Activated naive CD8-positive, alpha-beta T cell treated with anti-CD3 and anti-CD28 coated beads for 36 hours (primary cell): Measurements from ENCODE around the gene WASHC3. TPM values are rescaled to one million over a fixed set of nuclear protein-coding genes. Genes with fewer than 3 reads are reported as not detected.
"Not testable (repeated sequence)": the region's sequence is repeated elsewhere in the genome, so short reads cannot be mapped to it uniquely, and the experiment has no call there.

Source experiments
- DNase-seq: peaks from one replicate; pipeline ENCODE4 v3.0.0; 2021
- H3K27ac Mint-ChIP-seq: one replicate; pipeline ENCODE4 v1.8.0; 2022; ENCODE audit warnings: mild to moderate bottlenecking, moderate library complexity, mixed read lengths
- H3K27me3 Mint-ChIP-seq: one replicate; pipeline ENCODE4 v1.8.0; 2022; ENCODE audit warnings: mild to moderate bottlenecking, mixed read lengths
- H3K36me3 Mint-ChIP-seq: one replicate; pipeline ENCODE4 v1.8.0; 2021; ENCODE audit warnings: mild to moderate bottlenecking, mixed read lengths
- H3K4me1 Mint-ChIP-seq: one replicate; pipeline ENCODE4 v1.8.0; 2021; ENCODE audit warnings: mixed read lengths
- H3K4me3 Mint-ChIP-seq: one replicate; pipeline ENCODE4 v1.8.0; 2022; ENCODE audit warnings: mild to moderate bottlenecking, moderate library complexity, mixed read lengths
- H3K9me3 Mint-ChIP-seq: one replicate; pipeline ENCODE4 v1.8.0; 2022; ENCODE audit warnings: mixed read lengths
- total RNA-seq, 2 experiments: library from RNA; stranded (reverse); gene quantifications; one replicate each; pipeline ENCODE4 v1.2.3, GENCODE V29; 2021

Gene WASHC3
- total RNA-seq = 10 to 100 TPM; 35.0 to 37.9 TPM

GRCh38 chr12:102061560-102062418 is at the start of gene WASHC3:
Gene WASHC3, minus strand, starts transcription at chr12:102061991. Its CDS starts 29 bp downstream, at chr12:102061962.
- peak; percentile 94 for DNase-seq
- peaks cover 20% of the 10 kb centered on the region for H3K36me3 Mint-ChIP-seq

GRCh38 chr12:102110782-102111181 is 49.0 kb upstream of the WASHC3 start:
- Mint-ChIP-seq H3K27me3 (no peaks in the 10 kb centered on the region), H3K36me3 (peaks cover 57% of the 10 kb centered on the region), H3K4me1 (peaks cover 5% of the 10 kb centered on the region), H3K9me3 (peaks cover 4% of the 10 kb centered on the region), H3K4me3 (no peak overlapping the region), H3K27ac (no peak overlapping the region)
- no peak for DNase-seq

More at GRCh38 chr12:102061560-102062418, at the start of gene WASHC3:
- Mint-ChIP-seq H3K27ac (peak within 1 kb of the TSS; percentile 98), H3K4me1 (peaks cover 27% of the 10 kb centered on the region), H3K9me3 (peaks cover 2% of the 10 kb centered on the region), H3K4me3 (peak within 1 kb of the TSS; percentile 98), H3K27me3 (no peaks in the 10 kb centered on the region)

GRCh38 chr12:102107970-102108369 is 46.2 kb upstream of the WASHC3 start:
- Mint-ChIP-seq H3K27ac (no peak overlapping the region), H3K27me3 (no peaks in the 10 kb centered on the region), H3K9me3 (peaks cover 4% of the 10 kb centered on the region), H3K36me3 (peaks cover 77% of the 10 kb centered on the region), H3K4me3 (no peak overlapping the region), H3K4me1 (peaks cover 5% of the 10 kb centered on the region)
- DNase-seq = no peak

- Mint-ChIP-seq H3K36me3 (peaks cover 81% of the 10 kb centered on the region), H3K4me3 (no peak overlapping the region), H3K4me1 (peaks cover 5% of the 10 kb centered on the region), H3K9me3 (peaks cover 4% of the 10 kb centered on the region), H3K27me3 (no peaks in the 10 kb centered on the region), H3K27ac (no peak overlapping the region)
- no peak for DNase-seq
Observed at GRCh38 chr12:102106905-102107304, 45.1 kb upstream of the WASHC3 start.

DNA sequence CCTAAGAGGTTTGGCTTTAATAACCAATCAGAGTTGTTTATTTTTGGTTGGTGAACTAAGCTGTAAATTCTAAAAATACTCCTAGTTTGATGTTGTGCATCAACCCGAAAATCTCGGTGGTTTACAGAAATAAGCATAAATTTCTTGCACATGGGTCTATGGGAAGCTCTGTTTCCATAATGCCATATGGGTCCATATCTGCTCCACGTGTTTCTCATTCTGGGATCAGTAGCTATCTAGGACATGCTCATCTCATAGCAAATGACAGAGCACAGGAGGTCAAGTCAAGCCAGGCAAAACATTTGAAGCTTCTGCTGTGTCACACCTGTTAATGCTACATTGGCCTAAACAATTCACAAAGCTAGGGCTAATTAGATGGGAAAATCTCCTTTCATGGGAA is 35.1 kb upstream of the WASHC3 start:
- Mint-ChIP-seq H3K36me3 (peaks cover 9% of the 10 kb centered on the region), H3K4me1 (peaks cover 13% of the 10 kb centered on the region), H3K27me3 (no peaks in the 10 kb centered on the region), H3K9me3 (no peaks in the 10 kb centered on the region), H3K4me3 (no peak overlapping the region), H3K27ac (no peak overlapping the region)
- DNase-seq = no peak

GRCh38 chr12:102095677-102096263 is 34.0 kb upstream of the WASHC3 start:
- no peak overlapping the region for H3K27ac Mint-ChIP-seq
- H3K4me1 Mint-ChIP-seq = peaks cover 13% of the 10 kb centered on the region
- no peaks in the 10 kb centered on the region for H3K27me3 Mint-ChIP-seq
- no peak overlapping the region for H3K4me3 Mint-ChIP-seq
- H3K36me3 Mint-ChIP-seq = peaks cover 9% of the 10 kb centered on the region
- DNase-seq = no peak
- no peaks in the 10 kb centered on the region for H3K9me3 Mint-ChIP-seq

- Mint-ChIP-seq H3K4me1 (peaks cover 13% of the 10 kb centered on the region), H3K4me3 (no peak overlapping the region), H3K36me3 (peaks cover 11% of the 10 kb centered on the region), H3K27ac (no peak overlapping the region), H3K9me3 (no peaks in the 10 kb centered on the region), H3K27me3 (no peaks in the 10 kb centered on the region)
- DNase-seq = no peak
Observed at GRCh38 chr12:102093319-102093718, 31.5 kb upstream of the WASHC3 start.

DNA sequence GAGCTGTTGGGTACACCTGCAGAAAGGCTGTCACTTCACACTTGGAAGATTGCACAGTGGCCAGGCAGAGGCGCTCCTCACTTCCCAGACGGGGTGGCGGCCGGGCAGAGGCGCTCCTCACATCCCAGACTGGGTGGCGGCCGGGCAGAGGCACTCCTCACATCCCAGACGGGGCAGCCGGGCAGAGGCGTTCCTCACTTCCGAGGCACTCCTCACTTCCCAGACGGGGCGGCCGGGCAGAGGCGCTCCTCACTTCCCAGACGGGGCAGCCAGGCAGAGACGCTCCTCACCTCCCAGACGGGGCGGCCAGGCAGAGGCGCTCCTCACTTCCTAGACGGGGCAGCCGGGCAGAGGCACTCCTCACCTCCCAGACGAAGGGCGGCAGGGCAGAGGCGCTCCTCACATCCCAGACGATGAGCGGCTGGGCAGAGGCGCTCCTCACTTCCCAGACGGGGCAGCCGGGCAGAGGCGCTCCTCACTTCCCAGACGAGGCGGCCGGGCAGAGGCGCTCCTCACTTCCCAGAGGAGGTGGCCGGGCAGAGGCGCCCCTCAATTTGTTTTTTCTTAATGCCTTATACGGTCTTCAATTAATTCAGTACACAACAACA is 27.5 kb upstream of the WASHC3 start:
- not testable (repeated sequence) for H3K4me3 Mint-ChIP-seq, H3K9me3 Mint-ChIP-seq, H3K27ac Mint-ChIP-seq, DNase-seq, H3K27me3 Mint-ChIP-seq
- Mint-ChIP-seq H3K36me3 (peaks cover 14% of the 10 kb centered on the region), H3K4me1 (peaks cover 10% of the 10 kb centered on the region)

- H3K4me3 Mint-ChIP-seq = no peak overlapping the region
- no peaks in the 10 kb centered on the region for H3K9me3 Mint-ChIP-seq
- H3K36me3 Mint-ChIP-seq = peaks cover 20% of the 10 kb centered on the region
- DNase-seq = no peak
- H3K27ac Mint-ChIP-seq = no peak overlapping the region
- no peaks in the 10 kb centered on the region for H3K4me1 Mint-ChIP-seq
- no peaks in the 10 kb centered on the region for H3K27me3 Mint-ChIP-seq
Observed at GRCh38 chr12:102080842-102081241, 19.1 kb upstream of the WASHC3 start.

DNA sequence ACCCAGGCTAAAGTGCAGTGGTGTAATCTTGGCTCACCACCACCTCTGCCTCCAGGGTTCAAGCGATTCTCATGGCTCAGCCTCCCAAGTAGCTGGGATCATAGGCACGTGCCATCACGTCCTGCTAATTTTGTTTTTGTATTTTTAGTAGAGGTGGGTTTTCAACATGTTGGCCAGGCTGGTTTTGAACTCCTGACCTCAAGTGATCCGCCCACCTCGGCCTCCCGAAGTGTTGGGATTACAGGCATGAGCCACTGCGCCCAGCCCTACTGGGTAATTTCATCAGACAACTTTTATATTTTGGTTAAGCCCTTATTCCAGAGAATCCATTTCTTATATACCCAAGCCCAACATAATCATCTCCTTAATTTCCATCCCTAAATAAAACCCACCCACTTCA is 10.3 kb upstream of the WASHC3 start:
- DNase-seq, H3K36me3 Mint-ChIP-seq, H3K4me3 Mint-ChIP-seq, H3K9me3 Mint-ChIP-seq, H3K27me3 Mint-ChIP-seq, H3K27ac Mint-ChIP-seq, H3K4me1 Mint-ChIP-seq: not testable (repeated sequence)

- H3K27ac Mint-ChIP-seq = no peak overlapping the region
- H3K4me1 Mint-ChIP-seq = no peaks in the 10 kb centered on the region
- no peaks in the 10 kb centered on the region for H3K9me3 Mint-ChIP-seq
- no peak for DNase-seq
- no peak overlapping the region for H3K4me3 Mint-ChIP-seq
- H3K36me3 Mint-ChIP-seq = peaks cover 2% of the 10 kb centered on the region
- H3K27me3 Mint-ChIP-seq = no peaks in the 10 kb centered on the region
Observed at GRCh38 chr12:102069707-102070106, 7.9 kb upstream of the WASHC3 start.

DNA sequence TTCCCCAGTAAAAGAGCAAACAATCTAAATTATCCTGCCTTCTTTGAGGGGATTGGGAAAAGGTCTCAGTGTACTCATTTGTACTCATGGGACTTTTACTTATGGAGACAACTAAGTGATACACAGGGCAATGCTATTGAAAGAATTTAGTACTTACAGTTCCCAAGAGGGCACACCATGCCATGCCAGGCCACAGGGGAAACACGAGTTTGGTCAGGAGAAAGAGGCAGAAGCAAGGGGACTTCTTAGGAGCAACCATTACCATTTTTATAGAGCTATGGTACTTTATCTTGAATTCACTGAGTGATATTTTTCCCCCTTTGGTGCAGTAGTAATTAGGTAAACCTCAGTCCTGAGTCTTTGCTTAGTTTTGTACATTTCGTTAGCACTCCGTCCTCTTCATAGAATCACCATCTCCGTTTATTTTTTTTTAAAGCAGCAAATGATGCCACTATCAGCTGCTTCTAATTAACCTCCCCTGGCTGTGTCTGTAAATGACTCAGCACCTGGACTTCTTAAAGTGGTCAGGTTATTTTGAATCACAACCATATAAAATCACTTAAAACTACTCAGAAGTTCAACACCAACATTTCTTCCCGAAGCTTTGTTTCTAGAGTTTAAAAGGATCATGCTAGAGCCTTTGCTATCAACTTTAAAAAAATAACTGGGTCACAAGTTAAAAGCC is 5.9 kb upstream of the WASHC3 start:
- Mint-ChIP-seq H3K27me3 (no peaks in the 10 kb centered on the region), H3K4me3 (no peak overlapping the region), H3K27ac (no peak overlapping the region), H3K9me3 (no peaks in the 10 kb centered on the region), H3K36me3 (peaks cover 2% of the 10 kb centered on the region), H3K4me1 (no peaks in the 10 kb centered on the region)
- DNase-seq = no peak

DNA sequence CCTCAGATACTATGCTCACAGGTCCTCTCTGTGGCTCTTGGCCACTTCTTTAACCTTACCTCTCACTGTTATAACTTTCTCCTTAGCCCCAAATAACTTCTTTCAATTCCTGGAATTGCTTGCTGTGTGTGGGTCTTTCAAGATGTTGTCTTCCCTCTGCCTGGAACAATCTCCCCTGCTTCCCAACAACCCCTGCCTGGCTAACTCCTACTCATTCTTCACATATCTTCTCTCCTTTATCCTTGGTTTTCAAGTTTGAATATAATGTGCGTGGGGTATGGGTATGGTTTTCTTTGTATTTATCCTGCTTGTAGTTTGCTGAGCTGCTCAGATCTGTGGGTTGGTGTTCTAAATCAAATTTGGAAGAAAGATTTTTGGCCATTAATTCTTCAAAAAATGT is 2.7 kb upstream of the WASHC3 start:
- DNase-seq = no peak
- no peaks in the 10 kb centered on the region for H3K27me3 Mint-ChIP-seq
- H3K4me1 Mint-ChIP-seq = peaks cover 14% of the 10 kb centered on the region
- no peak overlapping the region for H3K27ac Mint-ChIP-seq
- H3K4me3 Mint-ChIP-seq = no peak overlapping the region
- no peaks in the 10 kb centered on the region for H3K9me3 Mint-ChIP-seq
- peaks cover 3% of the 10 kb centered on the region for H3K36me3 Mint-ChIP-seq

GRCh38 chr12:102063069-102063468 is 1.3 kb upstream of the WASHC3 start:
- no peak for DNase-seq
- peaks cover 23% of the 10 kb centered on the region for H3K4me1 Mint-ChIP-seq
- no peaks in the 10 kb centered on the region for H3K27me3 Mint-ChIP-seq
- peaks cover 8% of the 10 kb centered on the region for H3K36me3 Mint-ChIP-seq
- peaks cover 2% of the 10 kb centered on the region for H3K9me3 Mint-ChIP-seq
- H3K27ac Mint-ChIP-seq = no peak overlapping the region
- H3K4me3 Mint-ChIP-seq = no peak overlapping the region

- no peak for DNase-seq
- Mint-ChIP-seq H3K9me3 (peaks cover 2% of the 10 kb centered on the region), H3K27me3 (no peaks in the 10 kb centered on the region), H3K4me3 (peak overlapping the region; percentile 98), H3K27ac (no peak overlapping the region), H3K4me1 (peaks cover 27% of the 10 kb centered on the region), H3K36me3 (peaks cover 14% of the 10 kb centered on the region)
Observed at GRCh38 chr12:102062419-102062806, 622 bp upstream of the WASHC3 start.
